ENCODE measurements around the gene LMBR1.
"Not testable (repeated sequence)": the region's sequence is repeated elsewhere in the genome, so short reads cannot be mapped to it uniquely, and the experiment has no call there.

Gene LMBR1

GRCh38 chr7:156659961-156660360 lies 233.0 kb downstream of the LMBR1 start:
- Histone ChIP-seq H3K36me3 (ENCODE audit: control insufficient read depth, insufficient read depth, low read length, severe bottlenecking) (no peaks in the 10 kb centered on the region), H3K9me3 (ENCODE audit: control insufficient read depth, low read length) (no peaks in the 10 kb centered on the region), H3K4me1 (ENCODE audit: control insufficient read depth, insufficient read depth, low read length) (peaks cover 6% of the 10 kb centered on the region), H3K4me3 (ENCODE audit: low read length) (no peak overlapping the region), H3K9ac (ENCODE audit: low read length) (no peak overlapping the region), H3K27me3 (replicated peaks; ENCODE audit: control insufficient read depth, insufficient read depth, low read length) (no peaks in the 10 kb centered on the region)
- DNase-seq (ENCODE audit: low read depth), result peak; percentile 16

- no peaks in the 10 kb centered on the region for H3K36me3 ChIP-seq (ENCODE audit: control insufficient read depth, insufficient read depth, low read length, severe bottlenecking)
- H3K27me3 ChIP-seq (replicated peaks; ENCODE audit: control insufficient read depth, insufficient read depth, low read length), result no peaks in the 10 kb centered on the region
- H3K9ac ChIP-seq (ENCODE audit: low read length), result no peak overlapping the region
- peaks cover 6% of the 10 kb centered on the region for H3K4me1 ChIP-seq (ENCODE audit: control insufficient read depth, insufficient read depth, low read length)
- no peaks in the 10 kb centered on the region for H3K9me3 ChIP-seq (ENCODE audit: control insufficient read depth, low read length)
- no peak for DNase-seq (ENCODE audit: low read depth)
- H3K4me3 ChIP-seq (ENCODE audit: low read length), result no peak overlapping the region
These were observed 233.8 kb downstream of the LMBR1 start for GRCh38 chr7:156659203-156659602.

GRCh38 chr7:156657681-156658080 lies 235.3 kb downstream of the LMBR1 start:
- Histone ChIP-seq H3K36me3 (ENCODE audit: control insufficient read depth, insufficient read depth, low read length, severe bottlenecking) (no peaks in the 10 kb centered on the region), H3K27me3 (replicated peaks; ENCODE audit: control insufficient read depth, insufficient read depth, low read length) (no peaks in the 10 kb centered on the region), H3K9ac (ENCODE audit: low read length) (no peak overlapping the region), H3K9me3 (ENCODE audit: control insufficient read depth, low read length) (no peaks in the 10 kb centered on the region), H3K4me1 (ENCODE audit: control insufficient read depth, insufficient read depth, low read length) (no peaks in the 10 kb centered on the region), H3K4me3 (ENCODE audit: low read length) (no peak overlapping the region)
- DNase-seq (ENCODE audit: low read depth), result no peak

- H3K4me3 ChIP-seq (ENCODE audit: low read length), result no peak overlapping the region
- no peaks in the 10 kb centered on the region for H3K27me3 ChIP-seq (replicated peaks; ENCODE audit: control insufficient read depth, insufficient read depth, low read length)
- DNase-seq (ENCODE audit: low read depth), result no peak
- H3K9ac ChIP-seq (ENCODE audit: low read length), result no peak overlapping the region
- H3K4me1 ChIP-seq (ENCODE audit: control insufficient read depth, insufficient read depth, low read length), result no peaks in the 10 kb centered on the region
- H3K9me3 ChIP-seq (ENCODE audit: control insufficient read depth, low read length), result no peaks in the 10 kb centered on the region
- H3K36me3 ChIP-seq (ENCODE audit: control insufficient read depth, insufficient read depth, low read length, severe bottlenecking), result no peaks in the 10 kb centered on the region
These were observed 236.4 kb downstream of the LMBR1 start for GRCh38 chr7:156656598-156656997.

GRCh38 chr7:156655983-156656382 lies 237.0 kb downstream of the LMBR1 start:
- no peaks in the 10 kb centered on the region for H3K9me3 ChIP-seq (ENCODE audit: control insufficient read depth, low read length)
- no peak overlapping the region for H3K4me3 ChIP-seq (ENCODE audit: low read length)
- H3K4me1 ChIP-seq (ENCODE audit: control insufficient read depth, insufficient read depth, low read length), result no peaks in the 10 kb centered on the region
- H3K27me3 ChIP-seq (replicated peaks; ENCODE audit: control insufficient read depth, insufficient read depth, low read length), result no peaks in the 10 kb centered on the region
- H3K36me3 ChIP-seq (ENCODE audit: control insufficient read depth, insufficient read depth, low read length, severe bottlenecking), result no peaks in the 10 kb centered on the region
- no peak for DNase-seq (ENCODE audit: low read depth)
- no peak overlapping the region for H3K9ac ChIP-seq (ENCODE audit: low read length)

GRCh38 chr7:156655251-156655650 lies 237.7 kb downstream of the LMBR1 start:
- Histone ChIP-seq H3K4me3 (ENCODE audit: low read length) (no peak overlapping the region), H3K4me1 (ENCODE audit: control insufficient read depth, insufficient read depth, low read length) (no peaks in the 10 kb centered on the region), H3K9me3 (ENCODE audit: control insufficient read depth, low read length) (no peaks in the 10 kb centered on the region), H3K36me3 (ENCODE audit: control insufficient read depth, insufficient read depth, low read length, severe bottlenecking) (no peaks in the 10 kb centered on the region), H3K27me3 (replicated peaks; ENCODE audit: control insufficient read depth, insufficient read depth, low read length) (no peaks in the 10 kb centered on the region), H3K9ac (ENCODE audit: low read length) (no peak overlapping the region)
- no peak for DNase-seq (ENCODE audit: low read depth)

- H3K4me1 ChIP-seq (ENCODE audit: control insufficient read depth, insufficient read depth, low read length), result no peaks in the 10 kb centered on the region
- H3K9me3 ChIP-seq (ENCODE audit: control insufficient read depth, low read length), result no peaks in the 10 kb centered on the region
- no peak for DNase-seq (ENCODE audit: low read depth)
- H3K36me3 ChIP-seq (ENCODE audit: control insufficient read depth, insufficient read depth, low read length, severe bottlenecking), result no peaks in the 10 kb centered on the region
- no peaks in the 10 kb centered on the region for H3K27me3 ChIP-seq (replicated peaks; ENCODE audit: control insufficient read depth, insufficient read depth, low read length)
- H3K9ac ChIP-seq (ENCODE audit: low read length), result no peak overlapping the region
- H3K4me3 ChIP-seq (ENCODE audit: low read length), result no peak overlapping the region
These were observed 238.3 kb downstream of the LMBR1 start for GRCh38 chr7:156654511-156655234.

GRCh38 chr7:156652886-156653568 lies 240.0 kb downstream of the LMBR1 start:
- no peaks in the 10 kb centered on the region for H3K9me3 ChIP-seq (ENCODE audit: control insufficient read depth, low read length)
- H3K9ac ChIP-seq (ENCODE audit: low read length), result no peak overlapping the region
- no peaks in the 10 kb centered on the region for H3K27me3 ChIP-seq (replicated peaks; ENCODE audit: control insufficient read depth, insufficient read depth, low read length)
- DNase-seq (ENCODE audit: low read depth), result no peak
- no peaks in the 10 kb centered on the region for H3K36me3 ChIP-seq (ENCODE audit: control insufficient read depth, insufficient read depth, low read length, severe bottlenecking)
- H3K4me3 ChIP-seq (ENCODE audit: low read length), result no peak overlapping the region
- no peaks in the 10 kb centered on the region for H3K4me1 ChIP-seq (ENCODE audit: control insufficient read depth, insufficient read depth, low read length)

GRCh38 chr7:156651474-156651873 lies 241.5 kb downstream of the LMBR1 start:
- Histone ChIP-seq H3K27me3 (replicated peaks; ENCODE audit: control insufficient read depth, insufficient read depth, low read length) (no peaks in the 10 kb centered on the region), H3K9ac (ENCODE audit: low read length) (no peak overlapping the region), H3K4me3 (ENCODE audit: low read length) (no peak overlapping the region), H3K4me1 (ENCODE audit: control insufficient read depth, insufficient read depth, low read length) (no peaks in the 10 kb centered on the region), H3K36me3 (ENCODE audit: control insufficient read depth, insufficient read depth, low read length, severe bottlenecking) (no peaks in the 10 kb centered on the region), H3K9me3 (ENCODE audit: control insufficient read depth, low read length) (no peaks in the 10 kb centered on the region)
- peak; percentile 16 for DNase-seq (ENCODE audit: low read depth)

- Histone ChIP-seq H3K4me1 (ENCODE audit: control insufficient read depth, insufficient read depth, low read length) (no peaks in the 10 kb centered on the region), H3K36me3 (ENCODE audit: control insufficient read depth, insufficient read depth, low read length, severe bottlenecking) (no peaks in the 10 kb centered on the region), H3K27me3 (replicated peaks; ENCODE audit: control insufficient read depth, insufficient read depth, low read length) (no peaks in the 10 kb centered on the region), H3K4me3 (ENCODE audit: low read length) (no peak overlapping the region), H3K9ac (ENCODE audit: low read length) (no peak overlapping the region), H3K9me3 (ENCODE audit: control insufficient read depth, low read length) (no peaks in the 10 kb centered on the region)
- DNase-seq (ENCODE audit: low read depth), result no peak
These were observed 242.9 kb downstream of the LMBR1 start for GRCh38 chr7:156650042-156650441.

GRCh38 chr7:156647330-156647729 lies 245.7 kb downstream of the LMBR1 start:
- not testable (repeated sequence) for DNase-seq (ENCODE audit: low read depth); H3K4me1 ChIP-seq (ENCODE audit: control insufficient read depth, insufficient read depth, low read length); H3K36me3 ChIP-seq (ENCODE audit: control insufficient read depth, insufficient read depth, low read length, severe bottlenecking); H3K9me3 ChIP-seq (ENCODE audit: control insufficient read depth, low read length); H3K9ac ChIP-seq (ENCODE audit: low read length); H3K4me3 ChIP-seq (ENCODE audit: low read length); H3K27me3 ChIP-seq (replicated peaks; ENCODE audit: control insufficient read depth, insufficient read depth, low read length)
